Activated naive CD4-positive, alpha-beta T cell treated with anti-CD3 and anti-CD28 coated beads, Interleukin-2, amount 50 U/mL, for 72 hours (primary cell): ENCODE data around the gene ZFYVE27. TPM values are rescaled to one million over a fixed set of nuclear protein-coding genes. Genes with fewer than 3 reads are reported as not detected.
"Not testable (repeated sequence)": the region's sequence is repeated elsewhere in the genome, so short reads cannot be mapped to it uniquely, and the experiment has no call there.

Experiments used
- ATAC-seq, 2 donors: fragments of 150-1000 bp; cut with Tn5 transposase; 2 replicates each; pipeline ENCODE4 v1.10.0; 2021; ENCODE audit warnings: mild to moderate bottlenecking in 2 of 2, moderate library complexity in 2 of 2
- DNase-seq, 2 donors: peaks; one replicate each; pipeline ENCODE4 v3.0.0; 2021 to 2022; ENCODE audit warnings: low spot score in 2 of 2
- H3K27ac Mint-ChIP-seq, 2 donors: one replicate each; pipeline ENCODE4 v1.8.0; 2022; ENCODE audit warnings: mild to moderate bottlenecking in 2 of 2, mixed read lengths in 2 of 2
- H3K36me3 Mint-ChIP-seq, 2 donors: one replicate each; pipeline ENCODE4 v1.8.0; 2022; ENCODE audit warnings: mixed read lengths in 2 of 2
- H3K9me3 Mint-ChIP-seq, 2 donors: one replicate each; pipeline ENCODE4 v1.8.0; 2022; ENCODE audit warnings: mixed read lengths in 2 of 2
- total RNA-seq, 2 donors: library from RNA; stranded (reverse); gene quantifications; one replicate each; pipeline ENCODE4 v1.2.3, GENCODE V29; 2022

Gene ZFYVE27, protein sequence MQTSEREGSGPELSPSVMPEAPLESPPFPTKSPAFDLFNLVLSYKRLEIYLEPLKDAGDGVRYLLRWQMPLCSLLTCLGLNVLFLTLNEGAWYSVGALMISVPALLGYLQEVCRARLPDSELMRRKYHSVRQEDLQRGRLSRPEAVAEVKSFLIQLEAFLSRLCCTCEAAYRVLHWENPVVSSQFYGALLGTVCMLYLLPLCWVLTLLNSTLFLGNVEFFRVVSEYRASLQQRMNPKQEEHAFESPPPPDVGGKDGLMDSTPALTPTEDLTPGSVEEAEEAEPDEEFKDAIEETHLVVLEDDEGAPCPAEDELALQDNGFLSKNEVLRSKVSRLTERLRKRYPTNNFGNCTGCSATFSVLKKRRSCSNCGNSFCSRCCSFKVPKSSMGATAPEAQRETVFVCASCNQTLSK
- total RNA-seq, result 10 to 100 TPM; 28.0 to 29.3 TPM

DNA sequence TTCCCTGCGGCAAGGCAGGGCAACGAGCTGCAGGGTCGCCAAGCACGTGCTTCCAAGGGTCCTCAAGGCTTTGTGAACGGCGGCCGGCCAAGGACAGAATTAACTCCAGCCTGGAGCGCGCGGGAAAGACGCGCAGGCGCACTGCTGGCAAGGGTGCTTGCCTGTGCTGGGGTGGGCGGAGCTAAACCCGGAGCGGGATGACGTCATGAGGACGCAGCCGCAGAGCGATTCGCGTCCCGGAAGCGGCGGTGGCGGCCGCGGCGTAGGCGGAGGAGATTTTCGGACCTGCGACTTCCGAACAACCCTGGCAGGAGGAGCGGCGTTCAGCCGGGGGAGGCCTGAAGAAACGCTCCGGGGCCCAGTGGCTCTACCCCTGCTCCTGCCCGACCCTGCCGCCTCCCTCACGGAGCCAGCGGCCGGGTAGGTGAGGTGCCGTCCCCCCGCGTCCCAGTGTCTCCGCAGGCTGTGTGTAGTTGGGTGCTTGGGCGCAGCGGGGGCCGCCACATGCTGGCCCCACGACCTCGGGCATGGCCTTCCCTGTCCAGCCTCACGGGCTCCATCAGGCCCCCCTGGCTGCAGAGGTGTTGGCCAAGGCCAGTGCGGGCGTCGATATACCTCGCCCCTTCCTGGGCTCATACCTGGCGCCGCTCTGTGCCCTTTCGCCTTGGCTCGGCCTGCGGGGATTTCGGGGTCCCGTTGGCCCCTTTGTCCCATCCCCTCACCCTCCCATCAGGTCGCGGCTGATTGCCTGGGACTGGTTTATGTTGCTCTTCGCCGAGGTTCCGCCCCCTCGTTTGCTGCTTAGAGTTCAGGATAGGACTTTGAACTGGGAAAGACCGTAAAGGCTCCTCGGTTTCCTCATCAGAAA, at the start of gene ZFYVE27:
Gene ZFYVE27 (plus strand): TSS at position 227 of the 868 bp plus-strand sequence. CDS start 1,350 bp downstream, outside the sequence.
- H3K36me3 Mint-ChIP-seq, result peaks cover 22 to 30% of the 10 kb centered on the region in 2 donors
- H3K9me3 Mint-ChIP-seq, result peaks cover 8% of the 10 kb centered on the region in 2 donors
- ATAC-seq, result peak; percentile 84 to 87

DNA sequence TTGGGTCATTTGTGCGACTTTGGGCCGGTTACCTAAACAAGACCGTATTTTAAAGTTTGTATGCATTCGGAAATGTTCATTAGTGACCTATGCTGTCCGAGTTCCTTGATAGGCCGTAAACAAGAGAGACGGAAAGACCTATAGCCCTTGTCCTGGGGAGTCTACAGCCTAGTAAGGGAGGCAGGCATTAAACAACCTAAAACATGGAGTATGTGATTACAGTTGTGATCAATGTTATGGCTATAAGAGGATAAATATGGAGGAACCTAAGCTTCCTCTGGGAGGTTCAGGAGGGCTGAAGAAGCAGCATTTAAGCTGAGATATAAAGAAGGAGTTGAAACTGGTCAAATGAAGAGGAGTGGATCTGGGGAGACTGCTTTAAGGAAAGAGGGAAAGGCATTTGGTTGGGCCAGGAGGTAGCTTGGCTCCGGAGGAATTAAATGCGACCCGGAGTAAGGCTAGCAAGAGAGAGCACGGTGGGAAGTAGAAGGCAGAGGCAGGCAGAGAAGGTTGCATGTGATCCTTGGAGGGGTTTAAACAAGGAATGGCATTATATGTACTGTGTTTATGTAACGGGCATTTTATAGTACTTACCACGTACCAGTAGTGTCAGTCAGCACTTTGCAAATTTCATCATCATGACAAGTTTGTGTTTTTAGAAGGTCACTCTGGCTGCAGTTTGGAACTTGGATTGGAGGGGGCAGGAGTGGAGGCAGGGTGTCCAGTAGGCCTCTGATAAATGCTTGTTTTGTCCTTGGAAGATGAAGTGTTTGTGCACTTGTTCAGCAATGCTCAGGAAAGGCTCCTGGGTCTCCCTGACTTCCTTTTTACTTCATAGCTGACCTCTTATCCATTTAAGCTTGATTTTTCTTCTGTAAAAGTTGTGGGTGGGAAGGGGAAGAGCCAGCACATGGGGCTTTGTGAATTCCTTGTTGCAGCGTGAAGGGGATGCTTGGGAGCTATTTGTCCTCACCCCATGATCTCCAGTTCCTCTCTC, 48.8 kb upstream of the ZFYVE27 start:
- H3K36me3 Mint-ChIP-seq, result no peaks in the 10 kb centered on the region
- no peak for DNase-seq
- H3K27ac Mint-ChIP-seq, result peak overlapping the region; percentile 55 to 59
- ATAC-seq, result no peak
- H3K9me3 Mint-ChIP-seq, result no peaks in the 10 kb centered on the region

More for the DNA sequence above, at the start of gene ZFYVE27:
- DNase-seq, result peak; percentile 96 to 98
- peak within 1 kb of the TSS; percentile 93 to 98 for H3K27ac Mint-ChIP-seq

DNA sequence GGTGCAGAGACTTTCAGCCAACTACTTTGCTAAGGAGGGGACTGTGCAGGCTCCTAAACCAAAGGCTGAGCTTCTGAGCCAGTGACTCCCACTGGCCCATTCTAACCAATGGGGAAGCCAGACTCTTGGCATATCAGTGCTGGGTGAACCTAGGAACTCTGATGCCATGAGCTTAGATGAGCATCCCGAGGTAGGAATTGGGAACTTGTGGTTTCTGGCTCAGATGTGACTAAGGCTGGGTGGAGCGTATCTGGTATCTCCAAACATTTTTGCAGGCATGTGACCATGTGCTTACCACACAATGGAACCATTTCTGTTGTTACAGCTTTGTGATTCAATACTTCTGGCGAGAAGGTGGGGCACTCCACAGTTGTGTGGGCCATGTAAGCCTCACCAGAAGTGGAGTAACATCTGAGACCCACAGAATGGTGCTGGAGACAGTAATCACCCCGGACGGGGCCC, 47.3 kb upstream of the ZFYVE27 start:
- no peaks in the 10 kb centered on the region for H3K36me3 Mint-ChIP-seq
- no peak overlapping the region for H3K27ac Mint-ChIP-seq
- no peaks in the 10 kb centered on the region for H3K9me3 Mint-ChIP-seq
- DNase-seq, result no peak
- no peak for ATAC-seq

DNA sequence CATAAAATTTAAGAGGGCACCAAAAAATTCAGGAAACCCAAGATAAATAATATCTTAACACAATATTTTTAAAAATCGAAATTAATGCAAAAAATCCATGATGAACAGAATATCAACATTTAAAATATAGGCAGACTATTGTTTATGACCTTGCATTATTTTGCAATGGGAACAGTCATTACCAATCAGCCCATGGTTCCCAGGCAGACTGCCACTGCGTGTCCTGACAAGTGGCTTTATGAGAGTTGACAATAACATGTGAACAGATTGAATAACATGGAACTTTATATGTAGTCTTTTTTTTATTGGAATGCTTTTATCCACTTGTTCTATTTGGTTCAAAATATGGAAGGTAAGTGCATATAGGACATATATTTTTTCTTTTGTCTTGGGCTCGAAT, 46.8 kb upstream of the ZFYVE27 start:
- ATAC-seq (no peak), DNase-seq (no peak)
- Mint-ChIP-seq H3K9me3 (no peaks in the 10 kb centered on the region), H3K36me3 (no peaks in the 10 kb centered on the region), H3K27ac (no peak overlapping the region)

DNA sequence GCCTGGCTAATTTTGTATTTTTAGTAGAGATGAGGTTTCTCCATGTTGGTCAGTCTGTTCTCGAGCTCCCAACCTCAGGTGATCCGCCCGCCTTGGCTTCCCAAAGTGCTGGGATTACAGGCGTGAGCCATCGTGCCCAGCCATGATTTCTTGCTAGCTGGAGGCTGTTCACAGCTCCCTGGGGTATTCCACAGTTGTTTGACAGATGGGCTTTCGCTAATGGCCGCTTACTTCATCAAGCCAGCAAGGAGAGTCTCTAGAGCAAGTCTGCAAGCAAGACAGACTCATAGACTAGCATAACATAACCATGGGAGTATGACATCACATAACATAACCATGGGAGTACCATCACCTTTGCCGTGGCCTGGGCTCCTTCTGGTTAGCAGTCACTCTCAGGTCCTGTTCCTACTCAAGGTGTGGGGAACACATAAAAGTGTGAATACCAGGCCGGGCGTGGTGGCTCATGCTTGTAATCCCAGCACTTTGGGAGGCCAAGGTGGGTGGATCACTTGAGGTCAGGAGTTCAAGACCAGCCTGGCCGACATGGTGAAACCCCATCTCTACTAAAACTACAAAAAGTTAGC, 38.8 kb upstream of the ZFYVE27 start:
- not testable (repeated sequence) for H3K9me3 Mint-ChIP-seq, H3K27ac Mint-ChIP-seq, ATAC-seq, DNase-seq, H3K36me3 Mint-ChIP-seq

DNA sequence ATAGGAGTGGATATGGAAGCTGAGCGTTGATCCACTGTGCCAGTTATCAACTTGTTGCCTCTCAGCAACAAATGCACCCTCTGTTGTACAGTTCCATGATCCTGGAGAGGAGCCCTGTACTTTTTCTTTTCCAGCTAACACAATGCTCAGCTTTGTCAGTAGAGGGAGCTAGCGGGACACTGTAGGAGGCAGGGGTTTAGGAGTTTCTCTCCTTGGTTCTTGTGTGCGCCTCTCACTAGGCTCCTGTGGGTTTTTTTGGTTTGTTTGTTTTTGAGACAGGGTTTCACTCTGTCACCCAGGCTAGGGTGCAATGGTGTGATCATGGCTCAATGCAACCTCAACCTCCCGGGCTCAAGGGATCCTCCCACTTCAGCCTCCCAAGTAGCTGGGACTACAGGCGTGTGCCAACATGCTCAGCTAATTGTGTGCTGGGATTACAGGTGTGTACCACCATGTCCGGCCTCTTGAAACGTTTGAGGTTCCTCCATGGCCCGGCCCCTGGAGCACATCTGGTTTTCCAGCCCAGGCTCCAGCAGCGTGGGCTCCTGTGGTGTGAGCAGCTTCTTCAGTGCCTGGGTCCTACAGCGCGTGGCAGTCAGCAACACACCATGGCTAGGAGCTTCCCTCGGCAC, 35.4 kb upstream of the ZFYVE27 start:
- Mint-ChIP-seq H3K36me3 (no peaks in the 10 kb centered on the region), H3K27ac (no peak overlapping the region), H3K9me3 (no peaks in the 10 kb centered on the region)
- ATAC-seq, result peak; percentile 94 to 97
- DNase-seq, result peak in 1 of 2 donors; percentile 63

DNA sequence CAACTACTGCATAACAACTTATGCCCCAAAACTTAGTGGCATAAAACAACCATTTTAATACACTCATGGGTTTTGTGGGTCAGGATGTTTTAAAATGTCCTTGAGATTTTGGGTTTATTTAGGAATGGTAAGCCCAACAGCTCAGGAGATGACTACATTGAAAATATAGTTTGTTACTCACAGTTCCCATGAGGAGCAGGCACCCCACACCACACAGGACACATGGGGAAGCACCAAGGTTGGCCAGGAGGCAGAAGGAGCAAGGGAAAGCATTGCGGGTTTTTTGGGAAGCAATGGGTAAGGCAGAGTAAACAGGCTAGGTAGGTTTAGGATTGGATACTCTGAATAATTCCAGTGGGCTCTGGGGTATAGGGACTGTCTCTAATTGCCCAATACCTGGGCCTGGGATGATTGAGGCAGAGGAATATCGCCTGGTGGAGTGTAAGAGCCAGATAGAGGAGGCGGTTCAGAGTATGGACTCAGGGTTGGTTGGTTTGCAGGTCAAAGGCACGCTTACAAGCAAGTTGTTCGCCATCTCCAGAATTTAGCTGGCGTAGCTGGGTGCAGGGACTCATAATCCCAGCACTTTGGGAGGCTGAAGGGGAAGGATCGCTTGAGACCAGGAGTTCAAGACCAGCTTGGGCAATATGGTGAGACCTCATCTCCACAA, 33.4 kb upstream of the ZFYVE27 start:
- Mint-ChIP-seq H3K9me3 (no peaks in the 10 kb centered on the region), H3K27ac (peak overlapping the region in 1 of 2 donors; percentile 26), H3K36me3 (no peaks in the 10 kb centered on the region)
- no peak for ATAC-seq
- DNase-seq, result no peak

DNA sequence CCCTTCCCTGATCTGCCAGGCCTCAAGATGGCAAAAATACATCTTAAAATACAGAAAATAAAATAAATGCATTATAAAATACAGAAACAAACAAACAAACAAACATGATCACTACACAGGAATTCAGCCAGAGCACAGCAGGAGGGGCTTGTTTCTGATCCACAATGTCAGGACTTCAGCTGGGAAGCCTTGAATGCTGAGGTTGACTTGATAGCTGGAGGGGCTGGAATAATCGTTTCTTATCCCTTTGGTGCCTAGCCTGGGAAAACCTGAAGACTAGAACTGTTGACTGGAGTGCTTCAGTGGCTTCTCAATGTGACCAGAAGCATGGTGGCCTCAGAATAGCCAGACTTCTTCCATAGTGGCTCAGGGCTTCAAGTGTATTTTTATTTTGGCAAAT, 32.6 kb upstream of the ZFYVE27 start:
- no peak for ATAC-seq
- DNase-seq, result no peak
- Mint-ChIP-seq H3K36me3 (no peaks in the 10 kb centered on the region), H3K27ac (peak overlapping the region in 1 of 2 donors; percentile 26), H3K9me3 (no peaks in the 10 kb centered on the region)

DNA sequence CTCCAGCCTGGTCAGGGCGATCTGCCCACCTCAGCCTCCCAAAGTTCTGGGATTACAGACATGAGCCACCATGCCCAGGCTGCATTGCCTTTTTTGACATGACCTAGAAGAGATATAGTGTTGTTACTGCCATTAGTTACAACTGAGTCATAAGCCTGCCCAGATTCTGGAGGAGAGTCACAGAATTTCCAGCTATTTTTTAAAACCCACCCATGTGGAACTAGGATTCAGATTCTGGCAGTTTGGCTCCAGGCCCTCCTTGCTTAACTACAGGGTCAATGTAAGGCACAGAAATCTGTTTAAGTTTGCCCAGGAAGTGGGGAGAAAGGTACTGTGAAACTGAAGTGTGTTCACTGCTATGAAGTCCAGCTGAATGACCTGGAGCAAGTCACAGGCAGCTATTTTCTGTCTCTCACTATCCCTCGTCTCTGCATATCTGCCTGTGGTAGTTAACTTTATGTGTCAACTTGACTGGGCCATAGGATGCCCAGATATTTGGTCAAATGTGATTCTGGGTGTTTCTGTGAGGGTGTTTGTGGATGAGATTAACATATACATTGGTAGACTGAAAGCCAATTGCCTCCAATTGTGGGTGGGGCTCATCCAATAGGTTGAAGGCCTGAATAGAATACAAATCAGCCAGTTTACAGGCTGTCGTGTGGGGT, 31.8 kb upstream of the ZFYVE27 start:
- H3K27ac Mint-ChIP-seq, result no peak overlapping the region
- no peak for DNase-seq
- no peaks in the 10 kb centered on the region for H3K36me3 Mint-ChIP-seq
- H3K9me3 Mint-ChIP-seq, result no peaks in the 10 kb centered on the region
- no peak for ATAC-seq

DNA sequence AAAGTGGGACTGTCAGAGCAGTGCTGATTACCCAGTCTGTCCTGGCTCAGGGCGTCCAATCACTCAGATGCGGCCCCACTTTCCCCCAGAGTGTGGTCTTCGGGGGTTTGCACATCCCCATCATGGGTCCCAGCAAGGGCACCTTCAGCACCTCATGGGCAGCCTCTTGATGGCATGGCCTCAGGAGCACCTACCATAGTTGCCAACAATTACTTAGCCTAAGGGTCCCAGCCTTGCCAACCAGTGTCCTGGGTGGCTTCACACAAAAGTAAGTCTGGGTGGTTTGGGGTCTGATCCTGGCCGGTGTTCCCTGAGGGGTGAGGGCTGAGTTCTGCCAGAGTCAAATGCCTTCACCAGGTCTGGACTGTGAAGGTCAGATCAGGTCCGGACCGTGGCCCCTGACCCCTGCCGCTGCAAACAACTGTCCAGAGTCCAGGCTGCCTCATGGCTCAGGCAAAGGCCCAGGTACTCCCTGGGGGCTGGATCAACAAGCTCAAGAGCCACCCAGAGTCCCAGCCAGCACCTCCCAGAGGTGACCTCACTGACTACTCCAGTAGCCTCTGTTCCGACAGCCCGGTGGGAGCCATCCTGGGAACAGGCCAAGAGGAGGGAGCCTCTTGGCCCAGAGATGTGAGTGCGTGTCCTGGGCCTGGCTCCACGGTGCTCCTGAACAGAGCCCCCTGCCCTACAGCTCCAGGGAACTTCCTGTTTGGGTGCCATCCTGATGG, 29.6 kb upstream of the ZFYVE27 start:
- no peaks in the 10 kb centered on the region for H3K9me3 Mint-ChIP-seq
- no peaks in the 10 kb centered on the region for H3K36me3 Mint-ChIP-seq
- ATAC-seq (no peak), DNase-seq (no peak)
- H3K27ac Mint-ChIP-seq, result no peak overlapping the region

DNA sequence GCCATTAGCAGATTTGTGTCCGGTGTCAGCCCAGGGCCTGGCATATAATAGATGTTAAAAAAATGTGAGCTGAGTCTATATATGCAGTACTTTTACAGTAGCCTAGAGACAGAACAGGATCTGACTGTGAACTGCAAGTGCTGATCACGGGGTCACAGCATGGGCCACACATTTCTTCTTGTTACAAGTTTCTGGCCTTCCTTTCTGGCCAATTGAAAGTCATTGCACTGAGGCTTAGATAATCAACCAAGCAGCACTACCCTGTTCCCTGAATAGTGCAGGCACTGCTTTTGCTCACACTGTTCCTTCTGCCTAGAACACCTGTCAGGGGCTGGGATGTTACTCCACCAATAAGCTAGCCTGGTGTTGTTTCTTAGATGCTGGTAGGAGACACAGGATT, 28.8 kb upstream of the ZFYVE27 start:
- no peak overlapping the region for H3K27ac Mint-ChIP-seq
- DNase-seq (no peak), ATAC-seq (no peak)
- peaks cover 0 to 5% of the 10 kb centered on the region in 2 donors for H3K36me3 Mint-ChIP-seq
- no peaks in the 10 kb centered on the region for H3K9me3 Mint-ChIP-seq

DNA sequence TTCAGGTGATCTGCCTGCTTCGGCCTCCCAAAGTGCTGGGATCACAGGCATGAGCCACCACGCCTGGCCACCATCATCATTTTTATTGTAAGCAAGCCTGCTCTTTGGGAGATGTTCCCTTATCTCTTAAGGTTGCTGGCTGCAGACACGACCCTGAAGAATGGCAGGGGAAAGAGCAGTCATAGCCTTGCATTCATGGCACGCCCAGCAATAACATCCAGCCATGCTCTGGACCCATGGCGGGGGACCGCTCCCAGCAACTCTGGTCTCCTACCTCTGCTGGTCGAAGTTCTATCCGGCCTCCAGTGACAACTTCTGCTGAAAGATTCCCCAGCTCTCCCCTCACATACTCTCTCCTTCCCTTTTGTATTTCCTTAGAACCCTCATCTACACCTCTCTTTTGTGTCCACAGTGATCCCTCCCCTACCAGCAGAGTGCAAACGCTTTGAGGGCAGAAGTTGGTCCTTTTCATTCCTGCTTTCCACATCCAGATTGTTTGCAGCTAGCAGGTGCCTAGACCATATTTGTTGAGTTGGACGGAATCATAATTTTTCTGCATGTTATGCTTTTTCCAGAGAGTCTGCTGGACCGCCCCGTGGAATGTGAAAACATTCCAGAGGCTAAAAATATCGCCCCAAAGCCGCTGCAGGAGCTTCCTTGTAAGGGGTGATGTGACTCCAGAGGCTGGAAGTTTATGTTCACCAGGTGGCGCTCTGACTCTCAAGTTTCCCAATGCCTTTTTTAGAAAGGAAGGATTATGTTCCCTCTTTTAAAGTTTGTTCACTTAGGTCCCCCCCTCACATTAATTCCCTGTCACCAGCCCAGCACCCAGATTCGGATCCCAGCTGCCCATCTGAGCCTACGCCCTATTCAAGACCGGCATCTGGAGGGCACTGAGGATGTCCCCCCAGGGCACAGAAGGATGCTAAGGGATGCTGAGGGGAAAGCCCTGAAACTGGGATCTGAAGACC, 27.7 kb upstream of the ZFYVE27 start:
- peak in 1 of 2 donors; percentile 49 for DNase-seq
- no peak for ATAC-seq
- H3K9me3 Mint-ChIP-seq, result no peaks in the 10 kb centered on the region
- H3K36me3 Mint-ChIP-seq, result peaks cover 5 to 10% of the 10 kb centered on the region in 2 donors
- no peak overlapping the region for H3K27ac Mint-ChIP-seq
